Duodenal mucosa (tissue), 2 donors: ENCODE data around the gene RPUSD3.
A peak's percentile ranks its signal among the peaks of the same experiment; 100 is the strongest.

Source experiments
- H3K27ac ChIP-seq: one replicate; pipeline ENCODE4 v1.7.0; 2013; ENCODE audit warnings: low read depth, low read length
- H3K27me3 ChIP-seq, 2 donors: one replicate each; pipeline ENCODE4 v1.7.0; 2013; ENCODE audit warnings: low read length in 2 of 2, control low read depth in 1 of 2; ENCODE audit not compliant: insufficient read depth in 2 of 2, control insufficient read depth in 1 of 2
- H3K36me3 ChIP-seq, 2 donors: one replicate each; pipeline ENCODE4 v1.7.0; 2013; ENCODE audit warnings: low read length in 2 of 2, control low read depth in 1 of 2; ENCODE audit not compliant: insufficient read depth in 2 of 2, control insufficient read depth in 1 of 2
- H3K4me1 ChIP-seq, 2 donors: one replicate each; pipeline ENCODE4 v1.7.0; 2013; ENCODE audit warnings: low read length in 2 of 2, control low read depth in 1 of 2; ENCODE audit not compliant: insufficient read depth in 2 of 2, control insufficient read depth in 1 of 2
- H3K4me3 ChIP-seq, 2 donors: one replicate each; pipeline ENCODE4 v1.7.0; 2013; ENCODE audit warnings: low read length in 2 of 2, low read depth in 1 of 2
- H3K9ac ChIP-seq, 2 donors: one replicate each; pipeline ENCODE4 v1.7.0; 2013; ENCODE audit warnings: low read length in 2 of 2, low read depth in 1 of 2
- H3K9me3 ChIP-seq, 2 donors: one replicate each; pipeline ENCODE4 v1.7.0; 2013; ENCODE audit warnings: low read length in 2 of 2, control low read depth in 1 of 2; ENCODE audit not compliant: control insufficient read depth in 1 of 2

The RPUSD3 gene

GRCh38 chr3:9792405-9793160 lies 51.2 kb downstream of the RPUSD3 start, which contains the start of the genes ARPC4 and TADA3:
Gene ARPC4, plus strand, starts transcription at chr3:9793082. Its CDS starts 40 bp downstream, at chr3:9793122.
Gene TADA3, minus strand, starts transcription at chr3:9792473. Its CDS starts 1,007 bp downstream, at chr3:9791466.
- Histone ChIP-seq H3K4me3 (peak within 1 kb of the TSS; percentile 92 to 96), H3K9ac (peak within 1 kb of the TSS; percentile 94 to 99), H3K36me3 (peaks cover 15 to 42% of the 10 kb centered on the region in 2 donors), H3K27me3 (no peaks in the 10 kb centered on the region), H3K9me3 (no peaks in the 10 kb centered on the region), H3K27ac (peak within 1 kb of the TSS; percentile 93), H3K4me1 (peaks cover 17 to 35% of the 10 kb centered on the region in 2 donors)

GRCh38 chr3:9791790-9792404 lies 51.9 kb downstream of the RPUSD3 start:
- H3K27me3 ChIP-seq: no peaks in the 10 kb centered on the region
- H3K9ac ChIP-seq: peak overlapping the region; percentile 94 to 99
- H3K4me1 ChIP-seq: peaks cover 17 to 35% of the 10 kb centered on the region in 2 donors
- H3K9me3 ChIP-seq: no peaks in the 10 kb centered on the region
- H3K36me3 ChIP-seq: peaks cover 13 to 42% of the 10 kb centered on the region in 2 donors
- peak overlapping the region; percentile 93 for H3K27ac ChIP-seq
- H3K4me3 ChIP-seq: peak overlapping the region; percentile 92 to 96

GRCh38 chr3:9791127-9791526 lies 52.7 kb downstream of the RPUSD3 start:
- Histone ChIP-seq H3K9me3 (no peaks in the 10 kb centered on the region), H3K27ac (no peak overlapping the region), H3K36me3 (peaks cover 17 to 48% of the 10 kb centered on the region in 2 donors), H3K4me3 (peak overlapping the region in 1 of 2 donors; percentile 96), H3K27me3 (no peaks in the 10 kb centered on the region), H3K4me1 (peaks cover 17 to 35% of the 10 kb centered on the region in 2 donors), H3K9ac (peak overlapping the region in 1 of 2 donors; percentile 99)
